Ecto neural progenitor cell (in vitro differentiated cells): ENCODE data around the gene CFAP74.

Source experiments
- DNase-seq: peaks from one replicate; pipeline ENCODE4 v3.0.0-alpha.2; 2018; ENCODE audit warnings: low spot score

The CFAP74 gene

DNA sequence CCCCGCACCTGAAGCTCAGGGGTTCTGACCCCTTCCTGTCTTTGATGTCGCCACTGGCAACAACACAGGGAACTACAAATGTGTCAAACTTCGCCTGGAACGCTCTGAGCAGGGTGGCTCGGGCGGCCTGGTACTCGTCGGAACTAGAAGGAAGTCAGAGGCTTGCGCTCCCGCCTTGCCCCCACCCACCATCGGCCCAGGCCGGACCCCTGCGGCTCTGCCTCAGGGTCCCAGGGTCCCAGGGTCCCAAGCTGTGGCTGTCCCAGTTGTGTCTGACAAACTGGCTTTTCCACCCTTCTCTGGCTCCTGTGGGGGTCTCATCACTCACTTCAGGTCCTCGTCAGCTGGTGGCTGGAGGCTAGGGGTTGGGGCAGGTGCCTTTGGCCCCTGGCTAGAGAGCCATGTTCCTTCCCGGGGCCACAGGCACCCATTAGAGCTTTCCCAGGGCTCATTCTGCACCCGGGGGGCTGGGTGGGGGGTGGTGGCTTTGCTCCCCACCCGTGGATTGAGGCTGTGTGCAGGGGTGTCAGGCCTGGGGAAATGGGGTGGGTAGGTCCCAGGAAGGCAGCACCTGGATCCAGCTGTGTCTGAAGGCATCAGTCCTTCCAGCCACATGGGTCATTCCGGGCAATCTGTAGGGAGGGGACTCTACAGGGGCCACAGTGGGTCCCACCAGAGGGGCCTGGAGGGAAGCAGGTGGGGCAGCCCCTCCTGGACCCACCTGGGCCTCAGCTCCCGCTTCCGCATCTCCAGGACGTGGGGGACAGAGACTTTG, 76.5 kb downstream of the CFAP74 start:
- peak; percentile 39 for DNase-seq

DNA sequence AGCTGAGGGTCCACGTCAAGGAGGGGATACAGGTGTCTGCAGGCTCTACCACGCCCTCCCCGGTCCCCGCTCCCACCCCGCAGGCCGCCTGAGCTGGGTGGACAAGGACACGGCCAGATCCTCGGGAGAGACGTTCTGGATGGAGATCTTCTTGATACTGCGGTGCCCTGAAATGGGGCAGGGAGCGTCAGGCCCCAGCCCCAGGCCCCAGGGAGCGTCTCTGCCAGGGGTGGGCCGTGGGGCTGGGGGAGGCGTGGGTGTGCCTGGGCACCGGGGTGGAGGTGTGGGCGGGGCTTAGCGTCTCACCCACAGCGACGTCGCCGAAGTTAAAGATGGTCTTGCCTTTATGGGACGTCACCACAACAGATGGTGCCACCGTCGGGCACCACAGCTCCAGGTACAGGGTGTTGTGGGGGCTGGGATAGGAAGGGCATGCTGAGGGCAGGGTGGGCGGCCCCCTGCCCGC, 77.2 kb downstream of the CFAP74 start:
- peak; percentile 44 for DNase-seq

DNA sequence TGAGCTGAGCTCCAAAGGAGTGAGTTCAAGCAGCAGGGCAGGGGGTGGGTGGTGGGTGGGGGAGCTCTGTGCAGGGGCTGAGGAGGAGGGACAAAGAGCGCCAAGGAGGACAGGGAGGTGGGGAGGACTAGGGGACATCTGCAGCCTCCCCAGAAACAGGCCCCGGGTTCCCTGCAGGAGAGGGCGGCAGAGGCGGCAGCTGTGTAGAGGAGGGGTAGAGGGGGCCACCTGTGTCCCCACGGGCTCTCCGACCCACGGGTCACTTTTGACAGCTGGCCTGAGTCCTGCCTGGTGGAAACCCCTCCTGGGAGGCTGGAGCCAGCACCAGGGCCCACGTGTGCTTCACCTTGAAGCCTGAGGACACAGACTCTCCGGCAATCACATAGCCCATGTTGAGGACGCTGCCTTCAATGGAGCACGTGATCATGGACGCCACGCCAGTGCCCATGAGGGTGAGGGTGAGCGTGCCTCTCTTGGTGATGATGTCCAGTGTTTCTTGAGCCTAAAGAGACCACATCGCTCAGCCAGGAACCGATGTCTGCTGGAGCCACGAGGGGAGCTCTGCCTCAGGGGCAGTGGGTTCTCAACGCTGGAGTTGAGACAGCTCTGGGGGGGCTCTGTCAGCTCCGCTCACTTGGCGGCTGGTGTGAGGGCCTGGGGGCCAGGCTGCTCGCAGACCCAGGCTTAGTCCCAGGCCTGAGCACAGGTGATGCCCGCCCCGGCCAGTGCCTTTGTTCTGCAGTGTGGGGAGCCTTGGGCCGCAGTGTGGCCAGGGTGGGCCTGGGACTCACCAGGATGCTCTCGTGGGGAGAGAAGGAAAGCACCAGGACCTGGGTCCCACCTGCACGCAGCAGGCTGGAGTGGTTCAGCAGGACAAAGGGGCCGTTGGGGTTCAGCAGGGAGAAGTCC, 77.9 kb downstream of the CFAP74 start:
- peak; percentile 45 for DNase-seq

DNA sequence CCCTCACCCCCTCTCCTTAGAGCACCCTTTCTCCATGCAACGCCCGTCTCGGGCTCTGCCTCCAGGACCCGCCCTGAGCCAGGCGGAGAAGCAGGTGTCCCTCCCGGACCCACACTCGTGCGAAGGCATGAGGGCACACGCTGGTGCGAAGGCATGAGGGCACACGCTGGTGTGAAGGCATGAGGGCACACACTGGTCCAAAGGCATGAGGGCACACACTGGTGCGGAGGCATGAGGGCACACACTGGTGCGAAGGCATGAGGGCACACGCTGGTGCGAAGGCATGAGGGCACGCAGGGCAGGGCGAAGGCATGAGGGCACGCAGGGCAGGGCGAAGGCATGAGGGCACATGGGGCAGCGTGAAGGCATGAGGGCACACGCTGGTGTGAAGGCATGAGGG, 78.7 kb downstream of the CFAP74 start:
- no peak for DNase-seq

DNA sequence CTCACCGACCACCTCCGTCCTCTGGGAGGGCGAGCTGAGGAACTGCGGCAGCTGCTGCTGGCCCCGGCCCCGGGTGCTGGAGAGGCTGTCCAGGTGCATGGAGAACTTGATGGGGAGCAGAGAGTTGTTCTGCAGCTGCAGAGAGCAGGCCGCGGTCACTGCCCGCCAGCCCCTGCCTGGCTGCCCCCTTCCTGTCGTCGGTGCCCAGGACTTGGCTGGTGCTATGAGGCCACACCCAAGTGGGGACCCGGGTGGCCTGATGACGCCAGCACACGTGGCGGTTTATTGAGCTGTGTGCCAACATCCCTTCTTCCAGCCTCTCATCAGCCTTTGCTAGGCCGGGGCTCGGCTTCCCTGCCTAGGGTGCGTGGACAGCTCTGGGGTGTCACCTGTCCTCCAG, 79.2 kb downstream of the CFAP74 start:
- no peak for DNase-seq

DNA sequence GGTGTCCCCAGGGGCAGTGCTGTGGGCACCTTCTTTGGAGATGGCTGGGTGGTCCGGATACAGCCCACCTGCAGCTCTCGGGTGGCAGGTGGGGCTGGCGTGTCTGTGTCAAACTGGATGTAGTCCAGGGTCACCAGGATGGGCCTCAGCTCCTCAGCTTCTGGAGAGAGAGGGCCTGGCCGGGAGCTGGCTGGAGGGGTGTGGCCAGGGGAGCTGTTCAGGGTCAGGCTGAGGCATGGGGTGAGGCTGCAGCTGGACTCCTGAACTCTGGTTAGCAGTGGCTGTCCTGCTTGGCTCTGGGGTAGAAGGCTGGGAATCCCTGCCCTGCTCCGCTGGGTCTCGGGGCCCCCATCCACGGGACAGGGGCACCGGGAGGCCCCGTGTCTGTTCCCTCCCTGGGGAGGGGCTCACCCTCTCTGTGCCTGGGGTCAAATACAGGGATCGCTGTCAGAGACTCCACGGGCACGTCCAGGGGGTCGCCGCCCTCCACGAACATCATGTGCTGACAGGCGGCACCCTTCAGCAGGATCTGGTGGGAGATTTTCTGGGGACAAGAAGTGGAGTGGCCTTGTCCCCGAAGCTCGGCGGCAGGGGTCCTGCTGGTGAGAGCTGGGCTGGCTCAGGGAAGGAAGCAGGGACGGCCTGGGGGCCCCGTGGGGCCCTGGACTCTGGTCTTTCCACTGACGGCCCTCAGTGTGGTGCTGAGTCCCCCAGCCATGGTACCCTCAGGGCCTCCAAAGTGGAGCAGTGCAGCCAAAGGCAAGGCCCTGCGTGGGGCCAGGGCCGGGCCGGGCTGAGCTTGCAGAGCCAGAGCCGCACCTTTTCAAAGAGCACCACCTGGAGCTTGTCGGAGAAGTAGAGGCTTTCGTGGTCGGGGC, 80.4 kb downstream of the CFAP74 start:
- no peak for DNase-seq

DNA sequence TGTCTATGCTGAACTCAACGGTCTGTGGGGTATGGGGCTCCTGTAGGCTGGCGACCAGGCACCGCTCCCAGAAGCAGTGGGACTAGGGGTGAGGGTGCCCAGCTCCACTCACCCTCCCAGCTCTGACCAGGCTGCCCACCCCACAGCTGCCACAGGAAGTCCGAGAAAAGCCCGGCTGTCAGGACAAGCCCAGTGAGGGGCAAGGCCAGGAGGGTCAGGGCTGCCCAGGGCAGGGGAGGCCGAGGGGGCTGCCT, 81.0 kb downstream of the CFAP74 start:
- DNase-seq = no peak

DNA sequence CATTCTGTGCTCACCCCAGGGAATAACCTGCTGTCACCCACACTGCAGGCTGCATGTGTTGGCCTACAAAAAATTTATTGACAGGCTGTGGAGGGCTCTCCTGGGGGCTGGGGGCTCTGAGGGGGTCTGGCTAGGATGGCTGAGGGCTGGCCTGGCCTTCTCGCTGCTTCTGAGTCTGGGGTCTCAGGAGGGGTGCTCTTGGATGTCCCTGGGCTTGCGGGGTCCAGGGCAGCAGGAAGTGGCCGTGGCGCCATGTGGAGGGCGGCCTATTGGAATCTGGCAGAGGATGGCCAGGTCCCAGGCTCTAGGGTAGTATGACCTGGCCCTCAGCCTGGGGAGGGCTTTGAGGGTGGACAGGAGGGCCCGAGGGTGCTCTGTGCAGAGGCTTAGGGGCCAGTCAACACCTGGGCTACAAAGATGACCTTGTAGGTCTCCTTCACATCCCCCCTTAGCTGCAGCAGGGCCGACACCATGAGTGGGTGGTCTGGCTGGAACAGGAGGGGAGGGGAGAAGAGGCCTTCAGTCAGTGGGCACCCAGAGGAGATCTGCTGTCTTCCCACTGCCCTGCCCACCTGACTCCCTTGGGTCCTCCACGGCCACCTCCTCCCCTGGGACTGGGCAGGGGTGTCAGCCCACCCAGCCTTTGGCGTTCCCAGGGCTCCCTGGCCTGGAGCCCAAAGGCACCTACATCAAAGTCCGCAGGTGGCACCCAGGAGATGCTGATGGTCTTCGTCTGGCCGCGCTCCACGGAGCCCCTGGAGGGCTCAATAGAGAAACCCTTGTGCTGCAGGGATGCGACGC, 81.5 kb downstream of the CFAP74 start:
- no peak for DNase-seq

DNA sequence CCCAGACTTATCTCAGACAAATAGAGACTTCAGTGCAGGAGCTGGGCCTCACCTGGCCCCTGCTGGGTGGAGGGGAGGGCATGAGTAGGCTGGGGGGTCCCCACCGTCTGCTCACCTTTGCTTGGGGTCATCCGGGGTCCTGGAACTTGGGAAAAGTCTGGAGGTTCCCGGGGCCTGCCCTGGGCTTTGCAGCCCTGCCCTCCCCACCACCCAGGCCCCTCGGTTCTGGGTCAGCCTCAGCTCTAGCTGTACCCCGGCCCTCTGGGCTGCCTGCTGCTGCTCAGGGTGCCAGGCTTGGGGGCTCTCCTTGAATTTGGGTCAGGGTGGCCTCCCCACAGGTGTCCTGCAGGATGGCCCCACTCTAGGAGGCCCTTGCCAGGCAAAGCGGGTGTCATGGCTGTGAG, 82.1 kb downstream of the CFAP74 start:
- DNase-seq = no peak

DNA sequence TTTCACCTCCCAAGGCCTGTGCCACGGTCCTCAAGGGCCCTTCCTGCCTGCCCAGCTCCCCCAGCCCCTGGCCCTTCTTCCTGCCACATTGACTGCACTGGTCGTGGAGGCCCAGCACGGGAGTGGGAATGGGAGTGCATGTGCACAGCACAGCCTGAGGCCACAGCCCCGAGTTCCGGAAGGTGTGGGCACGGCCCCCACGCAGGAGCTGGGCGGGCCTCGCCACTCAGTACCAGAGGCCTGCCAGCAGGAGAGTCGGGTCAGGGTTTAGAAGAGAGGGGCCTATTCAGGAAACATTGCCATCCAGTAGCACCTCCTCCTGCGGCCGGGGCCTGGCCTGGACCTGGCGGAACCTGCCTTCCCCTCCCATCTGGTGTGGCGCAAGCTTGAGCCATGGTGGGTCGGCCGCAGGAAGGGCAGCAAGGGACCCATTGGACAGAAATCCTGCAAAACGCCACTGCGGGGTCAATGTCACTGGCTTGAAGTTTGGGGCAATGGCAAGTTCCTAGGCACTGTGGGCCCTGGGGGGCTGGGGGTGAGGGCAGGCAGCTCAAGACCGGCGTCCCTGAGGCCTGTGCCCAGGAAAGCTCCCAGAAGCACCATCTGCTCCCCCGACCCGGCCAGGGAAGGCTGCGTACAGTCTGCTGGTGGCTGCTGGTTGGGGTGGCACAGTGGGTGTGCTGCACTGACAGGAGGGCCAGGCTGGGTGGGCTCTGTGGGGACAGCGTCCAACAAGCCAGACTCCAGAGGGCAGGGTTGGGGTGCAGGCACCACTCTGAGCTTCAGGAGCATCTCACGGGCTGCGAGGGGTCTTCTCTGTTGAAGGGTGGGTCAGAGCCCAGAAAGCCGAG, 82.8 kb downstream of the CFAP74 start:
- no peak for DNase-seq

DNA sequence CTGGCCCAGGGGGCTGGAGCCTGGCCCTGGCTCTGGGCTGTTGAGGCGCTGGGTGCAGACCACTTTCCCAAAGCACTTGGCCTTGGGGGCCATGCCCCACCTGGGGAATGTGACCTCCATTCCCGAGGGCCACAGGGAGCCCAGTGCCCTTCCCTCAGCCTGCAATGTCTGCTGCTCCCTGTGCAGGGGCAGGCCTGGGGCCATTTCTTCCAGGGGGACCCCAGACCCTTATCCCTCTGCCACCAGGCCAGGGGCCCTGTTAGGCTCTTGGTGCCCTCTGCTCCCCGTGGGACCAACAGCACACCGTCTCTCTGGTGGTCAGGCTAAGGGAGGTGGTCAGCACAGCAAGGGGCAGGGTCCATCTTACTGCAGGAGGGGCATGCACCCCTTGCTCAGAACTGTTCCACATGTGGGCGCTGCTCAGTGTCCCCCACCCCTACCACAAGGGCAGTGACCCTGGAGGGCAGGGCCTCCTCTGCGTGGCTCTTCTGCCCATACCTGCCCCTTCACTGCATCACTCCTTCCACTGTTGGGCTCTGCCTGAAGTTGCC, 83.5 kb downstream of the CFAP74 start:
- DNase-seq = no peak

DNA sequence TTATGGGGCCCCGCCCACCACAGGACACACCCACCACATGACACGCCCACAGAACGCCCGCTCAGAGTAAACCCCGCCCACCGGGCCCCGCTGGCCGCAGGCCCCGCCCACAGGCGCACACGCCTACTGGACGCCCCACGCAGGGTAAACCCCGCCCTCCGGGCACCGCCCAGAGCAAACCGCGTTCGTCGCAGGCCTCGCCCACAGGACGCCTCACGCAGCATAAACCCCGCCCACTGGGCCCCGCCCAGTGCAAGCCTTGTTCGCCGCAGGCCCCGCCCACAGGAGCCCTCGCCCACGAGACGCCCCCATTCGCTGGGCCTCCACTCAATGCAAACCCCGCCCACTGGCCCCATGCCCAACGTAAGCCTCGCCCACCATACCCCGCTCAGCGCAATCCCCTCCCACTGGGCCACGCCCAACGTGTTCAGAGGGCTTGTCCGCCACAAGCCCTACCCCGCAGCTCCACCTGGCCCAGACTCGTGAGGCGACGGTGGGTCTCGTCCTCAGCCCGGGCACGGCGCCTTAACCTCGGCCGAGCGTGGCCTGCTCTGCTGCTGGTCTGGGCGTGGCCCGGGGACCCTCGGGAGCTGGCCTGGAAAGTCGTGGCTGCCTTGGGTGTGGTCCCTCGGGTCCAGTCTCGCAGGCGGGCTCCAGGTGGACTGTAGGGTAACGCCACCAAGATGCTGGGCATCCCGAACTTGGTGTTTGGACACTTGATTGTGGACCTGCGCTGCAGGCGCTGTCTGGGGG, 84.1 kb downstream of the CFAP74 start:
- DNase-seq = peak; percentile 100

DNA sequence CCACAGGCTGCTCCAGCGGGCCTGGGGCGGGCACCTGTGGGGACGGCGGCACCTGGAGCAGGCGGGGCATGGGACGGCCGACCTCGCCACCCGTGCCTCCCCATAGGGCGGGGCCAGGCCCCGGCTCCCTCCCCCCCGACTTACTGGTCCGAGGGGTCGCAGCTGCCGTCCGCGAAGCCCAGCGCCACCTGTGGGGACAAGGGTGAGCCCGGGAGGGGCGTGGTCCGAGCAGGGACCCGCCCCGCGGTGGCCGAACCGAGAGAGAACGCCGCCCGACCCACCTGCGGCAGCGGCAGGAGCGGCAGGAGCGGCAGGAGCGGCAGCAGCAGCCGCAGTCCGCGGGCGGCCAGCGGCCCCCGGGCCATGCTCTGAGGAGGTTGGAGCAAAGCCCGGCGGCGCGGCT, 84.7 kb downstream of the CFAP74 start, which contains the start of gene TMEM52:
Gene TMEM52 (minus strand): TSS at position 379 of the 403 bp plus-strand sequence. CDS start 14 bp downstream, at position 365.
- DNase-seq = no peak

DNA sequence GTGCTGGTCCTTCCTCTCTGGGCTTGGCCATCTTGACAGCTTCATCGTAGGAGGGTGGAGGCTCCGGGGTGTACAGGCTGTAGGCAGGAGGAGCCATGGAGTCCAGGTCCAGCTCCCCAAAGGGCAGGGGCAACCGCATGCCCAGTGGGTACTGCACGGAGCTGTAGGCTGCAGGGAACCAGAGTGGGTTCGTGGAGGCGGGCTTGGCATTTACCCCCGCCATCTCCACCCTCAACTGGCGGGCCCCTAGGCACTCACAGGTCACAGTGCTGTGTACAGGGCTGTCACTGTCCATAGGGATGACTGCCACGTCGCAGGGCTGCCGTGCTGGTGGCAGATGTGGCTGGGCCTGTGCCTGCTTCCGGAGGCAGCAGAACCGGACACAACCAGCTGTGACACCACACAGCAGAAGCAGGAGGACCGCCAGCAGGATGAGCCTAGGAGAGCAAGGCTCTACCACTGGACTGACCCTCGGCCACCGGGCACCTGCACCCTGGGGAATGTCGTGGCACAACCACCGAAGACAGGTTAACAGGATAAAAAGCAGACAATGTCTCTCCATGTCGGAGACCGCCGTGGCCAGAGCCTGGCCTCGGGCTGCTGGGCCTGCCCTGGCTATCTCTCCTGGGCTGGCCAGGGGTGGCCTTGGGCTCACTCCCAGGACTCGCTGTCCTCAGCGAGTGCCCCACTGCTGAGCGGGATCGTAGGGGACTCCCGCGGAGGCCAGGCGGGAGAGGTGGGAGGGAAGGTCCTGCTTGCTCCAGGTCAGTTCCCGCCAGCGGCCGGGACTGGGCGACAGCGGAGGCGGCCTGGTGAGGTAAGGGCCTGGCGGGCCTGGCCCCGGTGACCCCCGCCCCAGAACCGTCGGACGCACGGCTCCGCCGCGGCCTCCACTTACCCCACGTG, 85.3 kb downstream of the CFAP74 start:
- no peak for DNase-seq

DNA sequence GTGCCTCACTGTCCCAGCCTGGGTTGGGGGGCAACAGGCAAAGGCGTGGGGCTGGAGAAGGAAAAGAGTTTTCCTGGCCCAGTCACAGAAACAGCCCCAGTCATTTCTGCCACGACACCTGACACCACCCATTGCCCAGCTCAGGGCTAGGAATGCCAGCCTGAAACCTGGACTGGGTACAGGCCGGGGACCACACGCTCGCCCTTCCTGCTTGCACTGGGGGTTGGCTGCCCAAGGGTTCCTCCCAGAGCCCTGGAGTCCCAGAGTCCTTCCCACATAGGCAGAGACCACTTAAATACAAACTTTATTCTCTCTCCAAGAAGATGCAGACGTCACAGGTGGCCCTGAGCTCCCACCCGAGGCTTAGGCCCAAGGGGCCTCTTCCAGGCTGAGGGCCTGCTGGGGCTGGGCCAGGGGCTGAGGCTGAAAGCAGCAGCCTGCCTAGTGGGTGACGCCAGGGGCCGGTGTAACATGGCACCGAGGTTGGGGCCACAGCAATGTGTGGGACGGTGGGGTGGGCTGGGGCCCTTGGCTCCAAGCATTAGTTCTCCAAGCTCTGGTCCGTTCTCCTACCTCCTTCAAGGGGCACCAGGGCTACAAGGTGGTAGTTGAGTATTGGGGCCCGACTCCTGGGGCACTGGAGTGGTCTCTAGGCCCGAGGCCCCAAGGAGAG, 86.1 kb downstream of the CFAP74 start:
- no peak for DNase-seq

DNA sequence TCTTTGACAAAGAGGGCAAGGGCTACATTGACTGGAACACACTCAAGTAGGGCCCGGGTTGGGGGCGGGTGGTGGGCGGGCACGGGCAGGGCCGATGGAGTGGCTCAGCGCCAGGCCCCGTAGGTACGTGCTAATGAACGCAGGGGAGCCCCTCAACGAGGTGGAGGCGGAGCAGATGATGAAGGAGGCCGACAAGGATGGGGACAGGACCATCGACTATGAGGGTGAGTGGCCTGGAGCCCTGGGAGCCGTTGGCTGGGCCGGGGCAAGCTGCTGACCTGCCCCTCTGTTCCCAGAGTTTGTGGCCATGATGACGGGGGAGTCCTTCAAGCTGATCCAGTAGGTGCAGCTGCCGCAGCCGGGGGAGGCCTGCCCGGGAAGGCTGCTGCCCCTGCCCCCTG, 86.7 kb downstream of the CFAP74 start:
- DNase-seq = no peak

DNA sequence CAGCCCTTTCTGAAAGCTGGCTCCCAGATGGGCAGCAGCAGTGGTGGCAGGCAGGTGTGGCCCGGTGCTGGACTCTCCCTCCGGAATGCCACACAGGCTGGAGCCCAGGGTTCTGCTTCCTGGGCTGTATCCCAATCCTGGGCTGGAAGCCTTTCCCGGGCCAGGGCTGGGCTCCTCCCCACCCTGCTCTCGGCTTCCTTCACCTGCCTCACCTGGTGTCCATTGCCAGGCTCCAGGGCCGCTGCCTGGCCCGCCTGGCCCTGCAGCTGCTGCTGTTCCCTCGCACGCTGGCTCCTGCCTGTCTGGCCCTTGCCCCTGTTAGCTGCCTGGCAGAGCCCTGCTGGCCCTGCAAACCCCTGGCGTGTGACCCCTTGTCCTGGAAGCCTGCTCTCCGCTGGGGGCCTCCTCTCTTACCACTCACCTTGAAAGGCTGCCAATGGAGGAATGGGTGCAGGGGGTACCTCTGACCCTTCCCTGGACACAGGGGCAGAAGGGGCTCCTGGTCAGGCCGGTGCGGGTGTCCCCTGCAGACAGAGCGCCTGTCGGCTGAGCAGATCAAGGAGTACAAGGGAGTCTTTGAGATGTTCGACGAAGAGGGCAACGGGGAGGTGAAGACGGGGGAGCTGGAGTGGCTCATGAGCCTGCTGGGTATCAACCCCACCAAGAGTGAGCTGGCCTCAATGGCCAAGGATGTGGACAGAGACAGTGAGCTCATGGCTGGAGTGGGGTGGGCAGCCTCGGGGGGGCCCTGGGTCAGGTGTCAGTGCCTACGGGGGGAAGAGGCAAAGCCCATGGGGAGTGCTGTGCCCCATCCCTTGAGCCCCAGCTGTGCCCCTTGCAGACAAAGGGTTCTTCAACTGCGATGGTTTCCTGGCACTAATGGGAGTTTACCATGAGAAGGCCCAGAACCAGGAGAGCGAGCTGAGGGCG, 87.4 kb downstream of the CFAP74 start:
- no peak for DNase-seq
